SK-N-SH (cell line): ENCODE measurements around the gene ZMYND15.

Experiments used
- FOXM1 ChIP-seq: IDR thresholded peaks from 2 replicates; pipeline ENCODE4 v1.4.0; 2012; ENCODE audit warnings: low read depth, mild to moderate bottlenecking
- POLR2AphosphoS5 ChIP-seq: IDR thresholded peaks from 2 replicates; pipeline ENCODE4 v1.6.1; 2012; ENCODE audit warnings: low read depth, low read length
- REST ChIP-seq: IDR thresholded peaks from 2 replicates; pipeline ENCODE4 v1.6.1; 2012; ENCODE audit warnings: mild to moderate bottlenecking, low read depth, low read length, moderate library complexity
- RXRA ChIP-seq: IDR thresholded peaks from 2 replicates; pipeline ENCODE4 v1.4.0; 2012; ENCODE audit warnings: low read depth, mild to moderate bottlenecking, borderline replicate concordance
- SIN3A ChIP-seq: IDR thresholded peaks from 2 replicates; pipeline ENCODE4 v1.6.1; 2012; ENCODE audit warnings: low read depth, mild to moderate bottlenecking, low read length, moderate library complexity, borderline replicate concordance
- TAF1 ChIP-seq: IDR thresholded peaks from 2 replicates; pipeline ENCODE4 v1.6.1; 2012; ENCODE audit warnings: low read depth, mild to moderate bottlenecking, low read length, moderate library complexity, borderline replicate concordance
- TEAD4 ChIP-seq: IDR thresholded peaks from 2 replicates; pipeline ENCODE4 v1.4.0; 2012; ENCODE audit warnings: mild to moderate bottlenecking, borderline replicate concordance; ENCODE audit not compliant: insufficient read depth
- USF2 ChIP-seq: fragments of 150-350 bp; IDR thresholded peaks from 2 replicates; pipeline ENCODE4 v1.6.1; 2017; ENCODE audit warnings: antibody characterized with exemption, low read length, low read depth, borderline replicate concordance
- YY1 ChIP-seq: IDR thresholded peaks from 2 replicates; pipeline ENCODE4 v1.4.0; 2012; ENCODE audit warnings: low read depth, mild to moderate bottlenecking
- TF ChIP-seq, protein P1 (sequence below): fragments of 200-600 bp; sonication (generic); IDR thresholded peaks from 2 replicates; pipeline ENCODE4 v1.6.1; 2017; ENCODE audit warnings: antibody characterized with exemption, mild to moderate bottlenecking, moderate library complexity

GRCh38 chr17:4786516-4786915, 46.9 kb downstream of the ZMYND15 start:
- TF ChIP-seq TEAD4 (no peak), USF2 (no peak), YY1 (no peak), TAF1 (no peak), SIN3A (no peak), POLR2AphosphoS5 (no peak), REST (no peak), FOXM1 (no peak), RXRA (no peak)
- TF ChIP-seq, protein P1, sequence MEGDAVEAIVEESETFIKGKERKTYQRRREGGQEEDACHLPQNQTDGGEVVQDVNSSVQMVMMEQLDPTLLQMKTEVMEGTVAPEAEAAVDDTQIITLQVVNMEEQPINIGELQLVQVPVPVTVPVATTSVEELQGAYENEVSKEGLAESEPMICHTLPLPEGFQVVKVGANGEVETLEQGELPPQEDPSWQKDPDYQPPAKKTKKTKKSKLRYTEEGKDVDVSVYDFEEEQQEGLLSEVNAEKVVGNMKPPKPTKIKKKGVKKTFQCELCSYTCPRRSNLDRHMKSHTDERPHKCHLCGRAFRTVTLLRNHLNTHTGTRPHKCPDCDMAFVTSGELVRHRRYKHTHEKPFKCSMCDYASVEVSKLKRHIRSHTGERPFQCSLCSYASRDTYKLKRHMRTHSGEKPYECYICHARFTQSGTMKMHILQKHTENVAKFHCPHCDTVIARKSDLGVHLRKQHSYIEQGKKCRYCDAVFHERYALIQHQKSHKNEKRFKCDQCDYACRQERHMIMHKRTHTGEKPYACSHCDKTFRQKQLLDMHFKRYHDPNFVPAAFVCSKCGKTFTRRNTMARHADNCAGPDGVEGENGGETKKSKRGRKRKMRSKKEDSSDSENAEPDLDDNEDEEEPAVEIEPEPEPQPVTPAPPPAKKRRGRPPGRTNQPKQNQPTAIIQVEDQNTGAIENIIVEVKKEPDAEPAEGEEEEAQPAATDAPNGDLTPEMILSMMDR, result no peak
